Osteocyte (in vitro differentiated cells): ENCODE data around the gene SP6. TPM values are rescaled to one million over a fixed set of nuclear protein-coding genes. Genes with fewer than 3 reads are reported as not detected.
A peak's percentile ranks its signal among the peaks of the same experiment; 100 is the strongest.

Experiments
- DNase-seq: peaks from one replicate; pipeline ENCODE4 v3.0.0; 2021; ENCODE audit warnings: mixed read lengths; ENCODE audit not compliant: unreplicated experiment; ENCODE audit errors: extremely low spot score
- H3K27ac Mint-ChIP-seq: one replicate; pipeline ENCODE4 v1.8.0; 2021; ENCODE audit warnings: mild to moderate bottlenecking, mixed read lengths; ENCODE audit not compliant: unreplicated experiment
- H3K27me3 Mint-ChIP-seq: one replicate; pipeline ENCODE4 v1.8.0; 2021; ENCODE audit warnings: mixed read lengths; ENCODE audit not compliant: unreplicated experiment
- H3K36me3 Mint-ChIP-seq: one replicate; pipeline ENCODE4 v1.8.0; 2021; ENCODE audit warnings: mixed read lengths; ENCODE audit not compliant: unreplicated experiment
- H3K4me1 Mint-ChIP-seq: one replicate; pipeline ENCODE4 v1.8.0; 2021; ENCODE audit warnings: mixed read lengths; ENCODE audit not compliant: unreplicated experiment
- H3K4me3 Mint-ChIP-seq: one replicate; pipeline ENCODE4 v1.8.0; 2021; ENCODE audit warnings: mild to moderate bottlenecking, moderate library complexity, mixed read lengths; ENCODE audit not compliant: unreplicated experiment
- H3K9me3 Mint-ChIP-seq: one replicate; pipeline ENCODE4 v1.8.0; 2021; ENCODE audit warnings: mixed read lengths; ENCODE audit not compliant: unreplicated experiment
- total RNA-seq: library from RNA; stranded (reverse); gene quantifications from 2 replicates; pipeline ENCODE4 v1.2.1, GENCODE V29; 2021
- TF ChIP-seq, protein P1 (sequence below): fragments of 200-600 bp; sonication (generic); IDR thresholded peaks from 2 replicates; pipeline ENCODE4 v1.5.0; 2021; ENCODE audit warnings: antibody characterized with exemption, mild to moderate bottlenecking, moderate library complexity

The SP6 gene
- total RNA-seq, 1 donor from 2014 or later = 0.16 TPM

DNA sequence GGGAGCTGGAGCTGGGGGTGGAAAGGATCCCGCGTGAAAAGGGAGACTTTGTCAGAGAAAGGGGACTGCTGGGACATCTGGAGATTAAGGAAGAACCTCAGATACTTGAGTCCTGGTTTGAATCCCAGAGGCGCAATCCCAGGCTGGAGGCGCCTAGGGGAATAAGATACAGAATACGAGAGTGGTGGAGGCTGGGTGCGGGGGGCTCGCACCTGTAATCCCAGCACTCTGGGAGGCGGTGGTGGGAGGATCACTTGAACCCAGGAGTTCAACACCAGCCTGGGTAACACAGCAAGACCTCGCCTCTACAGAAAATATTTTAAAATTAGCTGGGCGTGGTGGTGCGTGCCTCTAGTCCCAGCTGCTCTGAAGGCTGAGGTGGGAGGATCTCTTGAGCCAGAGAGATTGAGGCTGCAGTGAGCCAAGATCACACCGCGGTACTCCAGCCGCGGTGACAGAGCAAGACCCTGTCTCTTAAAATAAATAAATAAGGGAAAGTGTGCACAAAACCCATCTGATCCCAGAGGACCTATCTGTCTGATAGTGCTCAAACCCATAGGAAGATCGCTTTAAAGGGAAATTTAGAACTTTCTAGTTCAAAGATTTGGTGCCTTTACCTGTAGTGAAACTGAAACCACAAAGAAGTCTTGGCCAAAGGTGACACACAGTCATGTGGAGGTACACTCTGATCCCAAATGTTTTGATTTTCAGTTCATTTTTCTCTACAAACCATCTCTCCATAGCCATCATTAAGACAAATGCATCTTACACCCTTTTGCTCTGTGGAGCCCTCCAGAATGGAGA is 9.3 kb downstream of the SP6 start:
- Mint-ChIP-seq H3K4me3 (peak overlapping the region; percentile 98), H3K36me3 (no peaks in the 10 kb centered on the region), H3K27me3 (peaks cover 18% of the 10 kb centered on the region), H3K27ac (peak overlapping the region; percentile 78), H3K9me3 (no peaks in the 10 kb centered on the region), H3K4me1 (peaks cover 30% of the 10 kb centered on the region)
- TF ChIP-seq, protein P1, sequence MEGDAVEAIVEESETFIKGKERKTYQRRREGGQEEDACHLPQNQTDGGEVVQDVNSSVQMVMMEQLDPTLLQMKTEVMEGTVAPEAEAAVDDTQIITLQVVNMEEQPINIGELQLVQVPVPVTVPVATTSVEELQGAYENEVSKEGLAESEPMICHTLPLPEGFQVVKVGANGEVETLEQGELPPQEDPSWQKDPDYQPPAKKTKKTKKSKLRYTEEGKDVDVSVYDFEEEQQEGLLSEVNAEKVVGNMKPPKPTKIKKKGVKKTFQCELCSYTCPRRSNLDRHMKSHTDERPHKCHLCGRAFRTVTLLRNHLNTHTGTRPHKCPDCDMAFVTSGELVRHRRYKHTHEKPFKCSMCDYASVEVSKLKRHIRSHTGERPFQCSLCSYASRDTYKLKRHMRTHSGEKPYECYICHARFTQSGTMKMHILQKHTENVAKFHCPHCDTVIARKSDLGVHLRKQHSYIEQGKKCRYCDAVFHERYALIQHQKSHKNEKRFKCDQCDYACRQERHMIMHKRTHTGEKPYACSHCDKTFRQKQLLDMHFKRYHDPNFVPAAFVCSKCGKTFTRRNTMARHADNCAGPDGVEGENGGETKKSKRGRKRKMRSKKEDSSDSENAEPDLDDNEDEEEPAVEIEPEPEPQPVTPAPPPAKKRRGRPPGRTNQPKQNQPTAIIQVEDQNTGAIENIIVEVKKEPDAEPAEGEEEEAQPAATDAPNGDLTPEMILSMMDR = no peak
- no peak for DNase-seq

DNA sequence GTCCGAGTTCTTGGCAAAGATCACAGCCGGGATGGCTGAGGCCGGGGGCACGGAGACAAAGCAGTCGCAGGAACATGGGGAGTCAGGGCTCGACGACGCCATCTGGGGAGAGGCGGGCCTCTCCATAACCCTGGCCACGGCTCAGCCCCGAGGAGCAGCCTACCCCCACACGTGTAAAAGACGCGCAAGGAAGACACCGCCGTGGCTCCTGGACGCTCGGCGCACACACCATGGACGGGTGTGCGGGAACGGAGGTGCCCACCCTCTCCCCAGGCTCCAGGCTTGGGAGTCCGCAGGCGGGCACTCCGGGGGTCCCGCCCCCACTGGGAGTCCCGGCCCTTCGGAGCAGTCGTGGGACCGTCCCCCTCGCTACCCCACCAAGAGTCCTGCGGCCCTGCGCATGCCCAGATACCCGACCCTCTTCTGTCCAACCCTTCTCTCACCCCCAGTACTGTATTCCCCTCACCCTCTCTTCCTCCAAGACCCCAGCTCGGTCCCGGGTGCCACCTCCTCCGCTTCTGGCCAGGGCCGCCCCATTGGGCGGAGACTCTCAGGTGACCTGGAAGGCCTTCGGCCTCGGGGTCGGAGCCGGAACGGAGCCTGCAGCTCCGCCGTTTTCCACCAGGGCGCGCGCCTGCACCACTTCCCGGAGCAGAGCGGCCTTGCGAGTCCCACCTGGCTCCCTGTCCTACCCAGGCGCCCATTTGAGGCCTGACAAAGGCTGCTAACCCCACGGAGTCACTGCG is 10.0 kb downstream of the SP6 start, which contains the start of gene SCRN2:
Gene SCRN2 (minus strand): TSS at position 532 of the 746 bp plus-strand sequence. CDS start 430 bp downstream, at position 102.
- H3K27ac Mint-ChIP-seq = peak within 1 kb of the TSS; percentile 78
- TF ChIP-seq, protein P1 = peak; percentile 96

DNA sequence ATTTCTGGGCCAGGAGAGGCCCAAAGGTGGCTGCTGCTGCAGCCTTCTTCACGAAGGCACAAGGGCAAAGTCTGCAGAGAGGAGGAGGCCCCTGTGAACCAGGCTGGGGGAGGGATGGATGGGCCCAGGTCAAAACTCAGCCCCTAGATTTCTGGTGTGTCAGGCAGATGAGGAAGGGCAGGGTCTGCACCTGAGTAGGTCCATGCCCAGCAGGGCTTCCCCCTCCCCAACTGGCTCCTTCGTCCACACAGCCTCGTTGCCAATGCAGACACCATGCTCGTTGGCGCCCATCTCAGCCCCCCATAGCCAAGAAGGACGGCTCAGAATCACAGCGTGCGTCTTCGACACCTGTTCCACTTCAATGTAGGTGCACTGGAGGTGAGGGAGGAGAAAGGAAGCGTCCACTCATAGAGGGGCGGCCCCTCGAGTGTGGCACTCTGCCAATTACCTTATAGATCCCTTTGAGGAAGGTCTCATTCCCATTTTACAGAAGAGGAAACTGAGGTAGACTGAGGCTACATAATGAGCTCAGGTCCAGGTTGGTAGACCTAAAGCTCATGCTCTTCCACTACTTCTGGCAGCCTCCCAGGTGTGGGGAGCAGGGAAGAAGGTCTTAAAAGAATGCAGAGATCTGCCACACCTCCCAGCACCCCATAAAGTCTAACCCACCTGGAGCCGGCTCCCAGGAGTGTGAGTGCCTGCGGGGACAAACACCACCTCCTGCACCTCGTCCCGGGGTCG is 10.8 kb downstream of the SP6 start:
- no peak for DNase-seq
- H3K27me3 Mint-ChIP-seq = peaks cover 3% of the 10 kb centered on the region
- H3K36me3 Mint-ChIP-seq = peaks cover 8% of the 10 kb centered on the region
- H3K9me3 Mint-ChIP-seq = no peaks in the 10 kb centered on the region
- peaks cover 30% of the 10 kb centered on the region for H3K4me1 Mint-ChIP-seq
- peak overlapping the region; percentile 98 for H3K4me3 Mint-ChIP-seq
- TF ChIP-seq, protein P1 = no peak
- peak overlapping the region; percentile 27 for H3K27ac Mint-ChIP-seq

More for the DNA sequence above, 10.0 kb downstream of the SP6 start, which contains the start of gene SCRN2:
- H3K4me1 Mint-ChIP-seq = peaks cover 30% of the 10 kb centered on the region
- peak within 1 kb of the TSS; percentile 98 for H3K4me3 Mint-ChIP-seq
- no peaks in the 10 kb centered on the region for H3K9me3 Mint-ChIP-seq
- peaks cover 11% of the 10 kb centered on the region for H3K27me3 Mint-ChIP-seq
- peak; percentile 95 for DNase-seq
- H3K36me3 Mint-ChIP-seq = peaks cover 2% of the 10 kb centered on the region

DNA sequence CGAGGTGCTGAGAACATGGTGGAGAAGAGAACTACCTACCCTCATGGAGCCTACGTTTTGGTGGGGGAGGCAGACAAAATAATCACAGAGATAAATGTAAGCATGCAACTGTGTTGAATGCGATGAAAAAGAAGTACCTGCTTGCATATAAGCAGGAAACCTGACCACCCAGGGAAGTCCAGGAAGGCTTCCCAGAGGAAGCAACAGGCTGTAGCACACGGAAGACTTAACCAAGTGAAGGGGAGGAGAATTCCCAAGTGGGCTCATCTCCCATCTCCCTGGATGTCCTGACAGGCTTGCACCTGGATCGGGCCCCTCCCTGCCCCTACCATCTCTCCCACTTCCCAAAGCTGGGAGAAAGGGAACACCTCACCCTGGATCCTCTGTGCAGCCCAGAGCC is 11.9 kb downstream of the SP6 start:
- TF ChIP-seq, protein P1 = no peak
- DNase-seq = no peak
- Mint-ChIP-seq H3K36me3 (peaks cover 8% of the 10 kb centered on the region), H3K4me3 (no peak overlapping the region), H3K9me3 (no peaks in the 10 kb centered on the region), H3K27ac (no peak overlapping the region), H3K4me1 (peaks cover 30% of the 10 kb centered on the region), H3K27me3 (no peaks in the 10 kb centered on the region)
